Stimulated activated CD4-positive, alpha-beta T cell treated with anti-CD3 and anti-CD28 coated beads, Interleukin-12 subunit alpha, Interleukin-12 subunit beta, amount 100 ng/mL, for 48 hours (primary cell): ENCODE measurements around the gene SHROOM3.

ENCODE experiments used
- DNase-seq, 3 donors: peaks; one replicate each; pipeline ENCODE4 v3.0.0-alpha.2; 2020; ENCODE audit warnings: low read depth in 2 of 3, low spot score in 1 of 3

Gene SHROOM3

DNA sequence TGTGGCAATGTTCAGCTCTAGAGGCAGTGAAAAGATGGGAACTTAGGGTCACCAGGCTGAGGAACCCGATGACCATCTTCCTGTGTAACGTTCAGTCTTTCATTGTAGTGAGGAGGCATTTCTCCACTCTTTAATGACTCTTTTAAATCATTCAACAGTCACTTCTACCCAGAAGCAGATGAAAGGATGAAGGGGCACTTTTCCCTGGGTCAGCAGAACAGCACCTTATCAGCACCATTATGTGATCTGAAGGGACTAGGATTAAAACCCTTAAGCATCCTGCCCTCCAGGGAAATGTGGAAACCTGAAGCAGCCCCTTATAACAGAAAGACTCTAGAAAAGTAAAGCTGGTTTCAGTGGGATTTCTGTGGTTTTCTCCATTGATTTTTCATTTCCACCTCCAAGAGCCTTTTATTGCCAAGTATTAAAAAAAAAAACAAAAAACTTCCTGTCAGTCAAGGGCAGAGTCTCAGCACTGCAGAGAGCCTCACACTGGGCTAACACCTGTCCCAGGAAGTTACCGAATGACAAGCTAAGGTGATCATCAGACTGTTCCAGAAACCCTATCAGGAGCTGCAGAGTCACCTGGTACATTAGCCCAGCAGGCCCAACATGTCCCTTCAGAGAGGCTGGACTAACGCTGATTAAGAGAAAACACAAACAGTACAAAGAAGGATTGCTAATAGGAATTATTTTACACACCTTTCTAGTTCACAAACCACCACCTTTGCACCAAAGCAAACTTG, 185.9 kb downstream of the SHROOM3 start:
- no peak for DNase-seq

DNA sequence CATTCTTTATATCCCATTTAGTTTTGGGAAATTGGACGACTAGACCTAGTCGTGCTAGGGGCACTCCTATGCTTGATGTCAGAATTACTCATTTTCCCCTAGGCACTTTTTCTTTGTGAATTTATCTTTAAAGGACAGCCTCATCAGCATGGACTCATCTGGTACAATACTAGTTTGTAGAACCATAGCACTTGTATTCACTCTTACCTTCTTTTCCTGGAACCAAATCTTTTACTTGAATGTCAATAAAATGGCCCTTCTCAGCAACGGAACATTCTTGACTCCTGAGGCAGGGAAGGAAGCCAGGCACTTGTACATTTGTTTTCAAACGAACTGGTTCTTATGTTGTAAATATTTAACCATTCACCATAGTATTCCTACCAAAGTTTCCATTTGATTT, 187.1 kb downstream of the SHROOM3 start:
- no peak for DNase-seq

GRCh38 chr4:76622717-76623116, 187.7 kb downstream of the SHROOM3 start:
- DNase-seq: no peak

DNA sequence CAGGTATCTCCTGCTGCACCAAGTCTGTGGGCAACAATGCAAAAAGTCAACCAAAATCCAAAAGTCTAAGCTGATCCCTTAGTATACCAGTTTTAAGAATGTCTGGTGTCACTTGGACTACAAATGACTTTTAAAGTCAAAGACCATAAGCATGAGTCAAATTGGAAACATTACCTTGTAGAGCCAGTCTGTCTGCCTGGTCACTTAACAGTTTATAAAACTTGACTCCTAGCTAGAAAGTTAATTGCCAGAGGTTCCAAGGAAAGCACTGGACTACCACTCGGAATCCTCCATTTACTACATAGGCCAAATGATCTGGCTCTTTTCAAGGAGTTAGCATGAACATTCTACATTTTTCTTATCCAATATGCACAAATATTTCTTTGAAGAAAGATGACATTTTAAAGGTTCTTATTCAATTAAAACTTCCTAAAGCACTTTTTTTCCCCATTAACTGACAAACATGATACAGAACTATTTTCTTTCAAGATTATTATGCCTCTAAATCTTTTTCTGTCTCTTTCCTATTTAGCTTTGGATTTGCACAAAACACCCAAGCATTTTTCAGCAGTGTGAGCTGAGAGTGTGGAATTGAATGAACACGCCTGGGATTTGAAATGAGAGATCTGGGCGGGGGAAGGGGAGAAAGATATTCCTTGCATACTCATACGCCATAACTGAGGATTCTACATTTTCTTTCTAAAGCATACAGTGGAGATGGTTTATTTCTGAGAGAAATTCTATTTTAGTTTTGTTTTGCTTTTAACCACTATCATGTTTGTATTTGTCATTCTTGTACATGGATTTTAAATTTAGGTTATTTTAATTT, 188.4 kb downstream of the SHROOM3 start:
- no peak for DNase-seq

- DNase-seq: no peak
Measured at GRCh38 chr4:76624241-76624681, 189.2 kb downstream of the SHROOM3 start.

- no peak for DNase-seq
Measured at GRCh38 chr4:76624931-76625715, 190.1 kb downstream of the SHROOM3 start.

- no peak for DNase-seq
Measured at GRCh38 chr4:76626686-76627465, 191.8 kb downstream of the SHROOM3 start.

GRCh38 chr4:76628251-76628650, 193.2 kb downstream of the SHROOM3 start:
- no peak for DNase-seq

DNA sequence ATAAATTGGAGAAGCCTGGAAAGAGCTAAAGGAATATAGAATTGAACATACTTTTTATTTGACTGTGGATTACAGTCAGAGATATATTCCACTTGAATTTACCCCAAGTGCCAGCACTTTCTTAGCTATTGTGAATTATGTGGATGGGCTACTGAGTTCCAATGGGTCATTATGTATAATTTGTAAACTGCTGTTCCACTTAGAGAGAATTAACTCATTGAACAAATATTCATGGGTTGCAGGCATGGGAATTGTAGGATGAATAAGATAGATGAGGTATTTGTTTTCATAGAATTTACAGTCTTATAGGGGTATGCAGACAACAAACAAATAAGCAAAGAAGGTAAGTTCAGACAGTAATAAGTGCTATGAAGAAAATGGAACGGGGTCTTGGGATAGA, 195.7 kb downstream of the SHROOM3 start:
- DNase-seq: no peak

DNA sequence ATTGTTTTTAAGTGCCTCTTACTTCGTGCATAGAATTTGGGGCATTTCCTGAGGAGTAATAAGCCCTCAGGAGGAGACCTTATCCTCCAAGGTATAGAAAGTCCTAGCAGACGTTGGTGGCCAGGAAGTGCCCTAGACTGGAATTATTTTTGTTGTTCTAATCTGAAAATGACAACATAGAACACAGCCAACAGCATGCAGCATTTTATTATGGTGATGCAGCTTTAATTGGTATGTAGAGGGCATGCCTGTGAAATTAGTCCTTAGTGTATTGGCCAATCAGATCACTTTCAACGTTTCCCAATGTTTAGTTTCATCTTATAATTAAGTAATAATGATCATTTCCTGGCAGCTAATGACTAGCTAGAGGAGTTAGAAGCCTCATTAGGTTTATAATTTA, 199.2 kb downstream of the SHROOM3 start:
- no peak for DNase-seq

DNA sequence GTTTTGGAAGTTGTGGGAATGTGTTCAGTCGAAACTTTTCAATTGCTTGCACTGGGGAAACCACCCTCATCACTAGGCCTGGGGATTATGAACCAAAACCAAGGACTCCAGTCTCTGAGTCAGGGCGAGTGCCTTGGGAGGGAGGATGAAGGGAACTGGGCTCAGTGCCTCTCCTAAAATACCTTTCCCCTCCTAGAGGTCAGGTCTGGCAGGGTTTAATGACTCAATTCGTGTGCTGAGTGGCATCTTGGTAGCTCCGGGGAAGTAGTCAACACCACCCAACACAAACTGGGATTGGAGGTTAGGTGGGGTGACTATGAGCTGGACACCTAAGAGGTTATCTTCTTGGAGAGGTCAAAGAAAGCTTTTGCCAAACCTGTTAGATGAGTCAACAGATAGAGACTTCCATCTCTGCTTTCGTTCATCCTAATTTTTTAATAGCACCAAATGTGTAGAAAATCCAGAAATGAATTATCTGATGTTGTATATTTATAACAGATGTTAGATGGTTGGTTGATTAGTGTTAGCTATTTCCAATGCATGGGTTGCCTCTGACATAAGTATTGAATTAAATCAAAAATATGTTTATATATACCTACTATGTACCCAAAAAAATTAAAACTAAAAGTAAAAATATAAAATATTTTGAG, 202.8 kb downstream of the SHROOM3 start:
- DNase-seq: no peak

- DNase-seq: no peak
Measured at GRCh38 chr4:76639288-76639687, 204.3 kb downstream of the SHROOM3 start.

- no peak for DNase-seq
Measured at GRCh38 chr4:76640353-76640910, 205.4 kb downstream of the SHROOM3 start.

GRCh38 chr4:76641351-76641750, 206.3 kb downstream of the SHROOM3 start:
- DNase-seq: no peak

DNA sequence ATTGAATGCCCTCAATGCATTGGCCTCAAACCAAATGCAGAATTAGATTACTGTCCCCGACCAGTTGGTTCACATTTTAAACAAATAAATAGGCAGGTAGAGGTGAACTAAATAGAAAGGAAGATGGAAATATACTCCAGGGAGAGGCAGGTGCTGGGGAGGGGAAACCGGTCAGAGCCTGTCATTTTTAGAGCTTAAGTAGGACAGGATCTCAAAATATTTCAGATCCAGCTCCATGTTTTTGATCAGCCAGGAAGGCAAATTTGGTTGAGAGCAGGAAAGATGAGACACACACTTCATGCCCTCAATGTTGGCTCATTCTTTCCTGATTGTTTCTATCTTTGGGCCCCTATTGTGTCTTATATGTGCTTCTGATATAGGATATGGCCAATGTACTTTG, 206.7 kb downstream of the SHROOM3 start:
- no peak for DNase-seq

DNA sequence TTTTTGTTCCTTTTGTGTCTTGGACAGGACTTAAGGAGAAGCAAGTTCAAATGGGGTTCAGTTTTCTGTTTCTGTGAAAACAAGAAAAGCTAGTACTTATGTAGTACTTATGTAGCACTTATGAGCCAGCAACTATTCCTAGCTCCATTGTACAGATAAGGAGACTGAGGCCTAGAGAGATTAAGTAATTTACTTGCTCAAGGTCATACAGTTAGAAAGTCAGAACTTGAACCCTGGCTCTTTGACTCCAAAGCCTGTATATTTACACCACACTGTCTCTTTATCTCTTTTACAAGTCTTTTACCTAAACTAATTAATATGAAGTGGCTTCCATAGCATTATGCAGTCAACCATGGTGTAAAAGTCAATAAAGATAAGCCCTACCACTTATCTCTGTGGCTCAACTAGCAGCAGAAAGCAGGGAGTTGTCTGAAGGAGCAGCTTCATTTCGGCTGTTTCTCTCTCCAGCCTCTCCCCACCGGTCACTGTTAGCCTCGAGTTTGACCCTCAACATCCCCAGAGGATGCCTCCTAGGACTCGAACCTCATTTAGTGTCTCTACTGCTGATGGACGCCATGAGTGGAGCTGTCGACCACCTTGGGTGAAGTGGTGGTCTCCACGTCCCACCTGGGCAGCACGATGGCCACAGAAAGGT, 209.9 kb downstream of the SHROOM3 start:
- DNase-seq: no peak

GRCh38 chr4:76649086-76649485, 214.1 kb downstream of the SHROOM3 start:
- no peak for DNase-seq

GRCh38 chr4:76651616-76652015, 216.6 kb downstream of the SHROOM3 start:
- no peak for DNase-seq

DNA sequence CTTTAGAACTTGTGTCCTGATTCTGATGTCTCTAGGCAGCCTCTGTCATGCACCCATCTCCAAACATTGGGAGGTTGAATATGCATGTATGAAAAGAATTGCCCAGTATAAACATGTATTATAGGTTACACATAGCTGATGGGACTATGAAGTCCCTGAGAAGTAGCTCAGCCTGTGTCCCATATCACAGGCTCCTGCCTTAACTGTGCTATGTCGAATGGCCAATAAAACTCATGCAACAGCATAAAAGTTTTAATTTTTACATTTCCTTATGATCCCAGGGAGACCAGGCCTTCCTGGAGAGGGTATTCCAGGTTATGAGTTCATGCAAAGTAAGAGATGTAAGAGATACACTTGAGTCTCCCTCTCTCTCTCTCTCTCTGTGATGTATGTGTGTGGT, 217.4 kb downstream of the SHROOM3 start:
- no peak for DNase-seq

DNA sequence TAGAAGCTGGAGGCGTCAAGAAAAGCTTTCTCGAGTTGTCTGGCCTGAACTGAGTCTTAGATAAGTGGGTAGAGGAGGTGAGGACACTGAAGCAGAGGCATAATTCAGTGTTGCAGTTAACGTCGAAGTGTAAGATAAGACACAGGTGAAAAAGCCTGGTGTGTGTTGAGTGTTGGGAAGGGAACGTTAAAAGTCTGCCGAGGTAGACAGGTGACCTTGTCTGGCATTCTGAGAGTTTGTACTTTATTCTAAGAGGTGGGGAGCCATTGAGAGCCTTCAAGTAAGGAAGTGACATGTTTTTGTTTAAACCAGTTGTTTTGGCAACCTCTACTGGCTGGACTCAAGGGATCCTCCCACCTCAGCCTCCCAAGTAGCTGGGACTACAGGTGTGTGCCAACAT, 219.1 kb downstream of the SHROOM3 start:
- no peak for DNase-seq
